GM12878 (cell line): ENCODE results near the gene ARAP1. TPM values are rescaled to one million over a fixed set of nuclear protein-coding genes. Genes with fewer than 3 reads are reported as not detected.

ENCODE experiments used
- IKZF1 ChIP-seq: fragments of 450-650 bp; conservative IDR thresholded peaks from 2 replicates; pipeline ENCODE4 v1.6.1; 2017; ENCODE audit warnings: antibody characterized with exemption, mild to moderate bottlenecking
- polyA plus RNA-seq, 11 experiments: library from polyadenylated mRNA; depleted of rRNA in 4 of 11; unstranded in 6 of 11; stranded (reverse) in 5 of 11; fragments of >200 nt; fragmentation: Nextera tagmentation in 4 of 11; fragmentation: Illumina TruSeq in 1 of 11; extraction: Ambion mirVana in 4 of 11; extraction: Trizol in 1 of 11; gene quantifications; 1 replicate in 1 of 11; 2 replicates in 10 of 11; pipeline versions ENCODE4 v1.2.1 to v1.2.3, GENCODE V29; 2011 to 2016; ENCODE audit warnings: inconsistent platforms in 2 of 11, missing spikeins in 2 of 11, low read depth in 1 of 11
- total RNA-seq, 4 experiments: library from RNA; depleted of rRNA in 3 of 4; stranded (reverse); fragments of >200 nt in 3 of 4; fragmentation: Illumina TruSeq in 1 of 4; extraction: Trizol in 1 of 4; gene quantifications; 2 replicates each; pipeline versions ENCODE4 v1.2.1 to v1.2.3, GENCODE V29; 2013 to 2021
- TF ChIP-seq, protein P1 (sequence below): fragments of 450-650 bp; IDR thresholded peaks from 2 replicates; pipeline ENCODE4 v1.6.1; 2016; ENCODE audit warnings: mild to moderate bottlenecking, moderate library complexity, borderline replicate concordance
- TF ChIP-seq, protein P2 (sequence below): fragments of 450-650 bp; formaldehyde crosslinking; IDR thresholded peaks from 2 replicates; pipeline ENCODE4 v1.5.0; 2022; ENCODE audit warnings: mild to moderate bottlenecking, missing genetic modification characterization
- TF ChIP-seq, protein P3 (sequence below): IDR thresholded peaks from 2 replicates; pipeline ENCODE4 v1.6.1; 2011; ENCODE audit warnings: borderline replicate concordance, low read depth, mild to moderate bottlenecking, moderate library complexity, low read length; ENCODE audit not compliant: insufficient read depth, poor library complexity, severe bottlenecking
- TF ChIP-seq, protein P4 (sequence below): fragments of 450-650 bp; IDR thresholded peaks from 2 replicates; pipeline ENCODE4 v1.6.1; 2017; ENCODE audit warnings: mild to moderate bottlenecking

ARAP1 gene
- total and polyA plus RNA-seq, 10 of the 15 experiments (the other 5 are each of a cell fraction or from before 2014, with no cell fraction given): 0.55 to 102 (median 51.0) TPM

DNA sequence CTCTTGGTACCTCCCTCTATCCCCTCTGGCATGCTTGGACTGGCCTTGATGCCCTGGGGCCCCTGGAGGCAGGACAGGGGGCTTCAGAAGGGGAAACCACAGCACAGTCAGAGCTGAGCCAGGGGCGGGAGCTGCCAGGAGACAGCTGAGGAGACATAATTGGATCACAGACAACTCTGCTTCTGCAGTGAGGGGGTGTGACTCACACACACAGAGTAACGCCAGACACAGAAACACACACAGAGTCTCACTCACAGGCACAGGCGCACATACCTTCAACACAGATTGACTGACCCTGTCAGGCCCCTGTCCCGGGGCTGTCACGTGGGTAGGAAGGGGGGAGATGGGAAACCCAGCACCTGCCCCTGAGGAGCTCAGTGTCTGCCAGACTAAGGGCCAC is 21.1 kb upstream of the ARAP1 start (continued):
- TF ChIP-seq, protein P1, sequence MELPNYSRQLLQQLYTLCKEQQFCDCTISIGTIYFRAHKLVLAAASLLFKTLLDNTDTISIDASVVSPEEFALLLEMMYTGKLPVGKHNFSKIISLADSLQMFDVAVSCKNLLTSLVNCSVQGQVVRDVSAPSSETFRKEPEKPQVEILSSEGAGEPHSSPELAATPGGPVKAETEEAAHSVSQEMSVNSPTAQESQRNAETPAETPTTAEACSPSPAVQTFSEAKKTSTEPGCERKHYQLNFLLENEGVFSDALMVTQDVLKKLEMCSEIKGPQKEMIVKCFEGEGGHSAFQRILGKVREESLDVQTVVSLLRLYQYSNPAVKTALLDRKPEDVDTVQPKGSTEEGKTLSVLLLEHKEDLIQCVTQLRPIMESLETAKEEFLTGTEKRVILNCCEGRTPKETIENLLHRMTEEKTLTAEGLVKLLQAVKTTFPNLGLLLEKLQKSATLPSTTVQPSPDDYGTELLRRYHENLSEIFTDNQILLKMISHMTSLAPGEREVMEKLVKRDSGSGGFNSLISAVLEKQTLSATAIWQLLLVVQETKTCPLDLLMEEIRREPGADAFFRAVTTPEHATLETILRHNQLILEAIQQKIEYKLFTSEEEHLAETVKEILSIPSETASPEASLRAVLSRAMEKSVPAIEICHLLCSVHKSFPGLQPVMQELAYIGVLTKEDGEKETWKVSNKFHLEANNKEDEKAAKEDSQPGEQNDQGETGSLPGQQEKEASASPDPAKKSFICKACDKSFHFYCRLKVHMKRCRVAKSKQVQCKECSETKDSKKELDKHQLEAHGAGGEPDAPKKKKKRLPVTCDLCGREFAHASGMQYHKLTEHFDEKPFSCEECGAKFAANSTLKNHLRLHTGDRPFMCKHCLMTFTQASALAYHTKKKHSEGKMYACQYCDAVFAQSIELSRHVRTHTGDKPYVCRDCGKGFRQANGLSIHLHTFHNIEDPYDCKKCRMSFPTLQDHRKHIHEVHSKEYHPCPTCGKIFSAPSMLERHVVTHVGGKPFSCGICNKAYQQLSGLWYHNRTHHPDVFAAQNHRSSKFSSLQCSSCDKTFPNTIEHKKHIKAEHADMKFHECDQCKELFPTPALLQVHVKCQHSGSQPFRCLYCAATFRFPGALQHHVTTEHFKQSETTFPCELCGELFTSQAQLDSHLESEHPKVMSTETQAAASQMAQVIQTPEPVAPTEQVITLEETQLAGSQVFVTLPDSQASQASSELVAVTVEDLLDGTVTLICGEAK: no peak
- TF ChIP-seq, protein P2, sequence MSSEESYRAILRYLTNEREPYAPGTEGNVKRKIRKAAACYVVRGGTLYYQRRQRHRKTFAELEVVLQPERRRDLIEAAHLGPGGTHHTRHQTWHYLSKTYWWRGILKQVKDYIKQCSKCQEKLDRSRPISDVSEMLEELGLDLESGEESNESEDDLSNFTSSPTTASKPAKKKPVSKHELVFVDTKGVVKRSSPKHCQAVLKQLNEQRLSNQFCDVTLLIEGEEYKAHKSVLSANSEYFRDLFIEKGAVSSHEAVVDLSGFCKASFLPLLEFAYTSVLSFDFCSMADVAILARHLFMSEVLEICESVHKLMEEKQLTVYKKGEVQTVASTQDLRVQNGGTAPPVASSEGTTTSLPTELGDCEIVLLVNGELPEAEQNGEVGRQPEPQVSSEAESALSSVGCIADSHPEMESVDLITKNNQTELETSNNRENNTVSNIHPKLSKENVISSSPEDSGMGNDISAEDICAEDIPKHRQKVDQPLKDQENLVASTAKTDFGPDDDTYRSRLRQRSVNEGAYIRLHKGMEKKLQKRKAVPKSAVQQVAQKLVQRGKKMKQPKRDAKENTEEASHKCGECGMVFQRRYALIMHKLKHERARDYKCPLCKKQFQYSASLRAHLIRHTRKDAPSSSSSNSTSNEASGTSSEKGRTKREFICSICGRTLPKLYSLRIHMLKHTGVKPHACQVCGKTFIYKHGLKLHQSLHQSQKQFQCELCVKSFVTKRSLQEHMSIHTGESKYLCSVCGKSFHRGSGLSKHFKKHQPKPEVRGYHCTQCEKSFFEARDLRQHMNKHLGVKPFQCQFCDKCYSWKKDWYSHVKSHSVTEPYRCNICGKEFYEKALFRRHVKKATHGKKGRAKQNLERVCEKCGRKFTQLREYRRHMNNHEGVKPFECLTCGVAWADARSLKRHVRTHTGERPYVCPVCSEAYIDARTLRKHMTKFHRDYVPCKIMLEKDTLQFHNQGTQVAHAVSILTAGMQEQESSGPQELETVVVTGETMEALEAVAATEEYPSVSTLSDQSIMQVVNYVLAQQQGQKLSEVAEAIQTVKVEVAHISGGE (CRISPR knock-in tag): no peak
- TF ChIP-seq, protein P3, sequence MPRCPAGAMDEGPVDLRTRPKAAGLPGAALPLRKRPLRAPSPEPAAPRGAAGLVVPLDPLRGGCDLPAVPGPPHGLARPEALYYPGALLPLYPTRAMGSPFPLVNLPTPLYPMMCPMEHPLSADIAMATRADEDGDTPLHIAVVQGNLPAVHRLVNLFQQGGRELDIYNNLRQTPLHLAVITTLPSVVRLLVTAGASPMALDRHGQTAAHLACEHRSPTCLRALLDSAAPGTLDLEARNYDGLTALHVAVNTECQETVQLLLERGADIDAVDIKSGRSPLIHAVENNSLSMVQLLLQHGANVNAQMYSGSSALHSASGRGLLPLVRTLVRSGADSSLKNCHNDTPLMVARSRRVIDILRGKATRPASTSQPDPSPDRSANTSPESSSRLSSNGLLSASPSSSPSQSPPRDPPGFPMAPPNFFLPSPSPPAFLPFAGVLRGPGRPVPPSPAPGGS: no peak
- no peak for TF ChIP-seq IKZF1
- TF ChIP-seq, protein P4, sequence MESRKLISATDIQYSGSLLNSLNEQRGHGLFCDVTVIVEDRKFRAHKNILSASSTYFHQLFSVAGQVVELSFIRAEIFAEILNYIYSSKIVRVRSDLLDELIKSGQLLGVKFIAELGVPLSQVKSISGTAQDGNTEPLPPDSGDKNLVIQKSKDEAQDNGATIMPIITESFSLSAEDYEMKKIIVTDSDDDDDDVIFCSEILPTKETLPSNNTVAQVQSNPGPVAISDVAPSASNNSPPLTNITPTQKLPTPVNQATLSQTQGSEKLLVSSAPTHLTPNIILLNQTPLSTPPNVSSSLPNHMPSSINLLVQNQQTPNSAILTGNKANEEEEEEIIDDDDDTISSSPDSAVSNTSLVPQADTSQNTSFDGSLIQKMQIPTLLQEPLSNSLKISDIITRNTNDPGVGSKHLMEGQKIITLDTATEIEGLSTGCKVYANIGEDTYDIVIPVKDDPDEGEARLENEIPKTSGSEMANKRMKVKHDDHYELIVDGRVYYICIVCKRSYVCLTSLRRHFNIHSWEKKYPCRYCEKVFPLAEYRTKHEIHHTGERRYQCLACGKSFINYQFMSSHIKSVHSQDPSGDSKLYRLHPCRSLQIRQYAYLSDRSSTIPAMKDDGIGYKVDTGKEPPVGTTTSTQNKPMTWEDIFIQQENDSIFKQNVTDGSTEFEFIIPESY: no peak
